Measurements from ENCODE around the gene TMEM272. TPM values are rescaled to one million over a fixed set of nuclear protein-coding genes. Genes with fewer than 3 reads are reported as not detected.
A peak's percentile ranks its signal among the peaks of the same experiment; 100 is the strongest.

The TMEM272 gene
- total RNA-seq, 1 donor from 2014 or later, result not detected

DNA sequence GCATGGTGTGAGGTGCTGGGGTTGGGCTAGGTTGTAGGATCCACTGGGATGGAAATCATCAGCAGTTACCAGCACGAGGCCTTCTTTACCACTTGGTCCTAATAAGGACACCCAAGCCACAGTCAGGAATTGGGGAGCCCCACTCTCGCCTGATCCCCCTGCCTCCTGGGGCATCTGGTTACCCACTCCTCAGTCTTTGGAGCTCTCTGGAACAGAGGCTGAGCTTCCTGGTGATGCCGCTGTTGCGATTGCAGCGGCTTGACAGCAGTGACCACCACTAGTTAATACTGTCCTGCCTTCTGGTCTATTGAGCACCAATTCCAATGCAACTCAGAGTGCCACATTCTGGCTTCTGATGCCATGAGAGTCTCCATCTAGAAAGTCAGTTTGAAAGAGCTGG lies 13.5 kb downstream of the TMEM272 start:
- H3K4me3 Mint-ChIP-seq (ENCODE audit: unreplicated experiment), result no peak overlapping the region
- peaks cover 32% of the 10 kb centered on the region for H3K27me3 Mint-ChIP-seq (ENCODE audit: unreplicated experiment)
- H3K9me3 Mint-ChIP-seq (ENCODE audit: unreplicated experiment), result no peaks in the 10 kb centered on the region
- no peaks in the 10 kb centered on the region for H3K36me3 Mint-ChIP-seq (ENCODE audit: unreplicated experiment)
- no peaks in the 10 kb centered on the region for H3K4me1 Mint-ChIP-seq (ENCODE audit: unreplicated experiment)
- TF ChIP-seq, protein P1, sequence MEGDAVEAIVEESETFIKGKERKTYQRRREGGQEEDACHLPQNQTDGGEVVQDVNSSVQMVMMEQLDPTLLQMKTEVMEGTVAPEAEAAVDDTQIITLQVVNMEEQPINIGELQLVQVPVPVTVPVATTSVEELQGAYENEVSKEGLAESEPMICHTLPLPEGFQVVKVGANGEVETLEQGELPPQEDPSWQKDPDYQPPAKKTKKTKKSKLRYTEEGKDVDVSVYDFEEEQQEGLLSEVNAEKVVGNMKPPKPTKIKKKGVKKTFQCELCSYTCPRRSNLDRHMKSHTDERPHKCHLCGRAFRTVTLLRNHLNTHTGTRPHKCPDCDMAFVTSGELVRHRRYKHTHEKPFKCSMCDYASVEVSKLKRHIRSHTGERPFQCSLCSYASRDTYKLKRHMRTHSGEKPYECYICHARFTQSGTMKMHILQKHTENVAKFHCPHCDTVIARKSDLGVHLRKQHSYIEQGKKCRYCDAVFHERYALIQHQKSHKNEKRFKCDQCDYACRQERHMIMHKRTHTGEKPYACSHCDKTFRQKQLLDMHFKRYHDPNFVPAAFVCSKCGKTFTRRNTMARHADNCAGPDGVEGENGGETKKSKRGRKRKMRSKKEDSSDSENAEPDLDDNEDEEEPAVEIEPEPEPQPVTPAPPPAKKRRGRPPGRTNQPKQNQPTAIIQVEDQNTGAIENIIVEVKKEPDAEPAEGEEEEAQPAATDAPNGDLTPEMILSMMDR (IDR thresholded peaks at IDR 0.05), result no peak
- no peak overlapping the region for H3K27ac Mint-ChIP-seq (ENCODE audit: unreplicated experiment)
- DNase-seq (ENCODE audit: extremely low spot score, unreplicated experiment), result peak; percentile 60

DNA sequence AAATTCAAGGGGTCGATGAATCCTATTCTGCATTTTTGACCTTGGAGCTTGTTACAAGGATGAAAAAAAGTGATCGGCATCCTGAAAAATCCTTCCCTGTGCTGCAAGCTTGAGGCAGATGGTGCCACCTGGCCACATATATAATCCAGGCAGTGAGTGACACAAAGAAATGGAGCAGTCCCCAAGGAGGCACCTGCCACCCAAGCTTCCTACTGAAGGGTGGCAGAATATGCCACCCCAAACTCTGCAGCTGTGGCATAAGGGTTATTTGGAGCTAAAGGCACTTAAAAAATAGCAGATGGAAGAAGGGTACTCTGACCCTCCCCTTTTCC lies 15.4 kb downstream of the TMEM272 start:
- no peak for DNase-seq (ENCODE audit: extremely low spot score, unreplicated experiment)
- Mint-ChIP-seq H3K9me3 (ENCODE audit: unreplicated experiment) (no peaks in the 10 kb centered on the region), H3K4me1 (ENCODE audit: unreplicated experiment) (no peaks in the 10 kb centered on the region), H3K27me3 (ENCODE audit: unreplicated experiment) (peaks cover 31% of the 10 kb centered on the region), H3K4me3 (ENCODE audit: unreplicated experiment) (no peak overlapping the region), H3K36me3 (ENCODE audit: unreplicated experiment) (no peaks in the 10 kb centered on the region), H3K27ac (ENCODE audit: unreplicated experiment) (no peak overlapping the region)
- TF ChIP-seq, protein P1 (IDR thresholded peaks at IDR 0.05), result no peak

DNA sequence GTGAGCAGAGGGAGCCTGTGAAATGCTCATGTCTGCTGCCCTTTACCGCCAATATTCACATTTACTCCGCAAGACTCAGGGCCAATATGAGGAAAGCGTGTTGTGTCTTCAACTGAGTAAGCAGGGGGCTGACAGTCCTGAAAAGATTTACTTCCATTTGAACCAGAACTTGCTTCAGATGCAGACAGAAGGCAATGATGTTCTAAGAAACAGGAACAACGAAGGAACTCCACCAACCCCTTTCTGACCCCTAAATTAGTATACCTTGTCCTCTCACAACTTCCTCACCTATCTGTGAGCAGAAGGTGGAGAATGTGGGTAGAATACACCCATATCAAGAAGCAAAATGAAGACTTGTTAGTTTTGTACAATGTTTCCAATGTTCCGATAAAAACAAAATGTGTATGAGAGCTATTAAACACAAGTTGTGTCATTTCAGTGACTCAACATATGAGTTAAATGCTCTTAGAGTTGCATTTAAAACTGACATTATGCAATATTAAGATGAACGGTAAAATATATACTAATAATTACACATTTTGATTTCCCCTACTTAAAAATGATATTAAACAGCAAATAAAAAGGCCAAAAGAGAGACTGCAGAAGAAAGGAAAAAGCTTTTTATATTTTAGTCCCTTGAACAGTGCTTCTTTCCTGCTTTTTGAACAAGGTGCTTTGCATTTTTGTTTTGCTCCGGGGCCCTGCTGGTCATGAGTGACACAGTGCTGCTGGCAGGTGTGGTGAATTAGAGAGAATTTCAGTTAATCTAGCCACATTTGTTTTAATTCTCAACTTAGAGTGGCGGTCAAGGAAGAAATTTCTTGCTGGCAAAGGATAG lies 16.0 kb downstream of the TMEM272 start:
- Mint-ChIP-seq H3K36me3 (ENCODE audit: unreplicated experiment) (no peaks in the 10 kb centered on the region), H3K4me1 (ENCODE audit: unreplicated experiment) (no peaks in the 10 kb centered on the region), H3K9me3 (ENCODE audit: unreplicated experiment) (no peaks in the 10 kb centered on the region), H3K4me3 (ENCODE audit: unreplicated experiment) (no peak overlapping the region), H3K27me3 (ENCODE audit: unreplicated experiment) (peaks cover 29% of the 10 kb centered on the region), H3K27ac (ENCODE audit: unreplicated experiment) (no peak overlapping the region)
- DNase-seq (ENCODE audit: extremely low spot score, unreplicated experiment), result no peak
- TF ChIP-seq, protein P1 (IDR thresholded peaks at IDR 0.05), result no peak

DNA sequence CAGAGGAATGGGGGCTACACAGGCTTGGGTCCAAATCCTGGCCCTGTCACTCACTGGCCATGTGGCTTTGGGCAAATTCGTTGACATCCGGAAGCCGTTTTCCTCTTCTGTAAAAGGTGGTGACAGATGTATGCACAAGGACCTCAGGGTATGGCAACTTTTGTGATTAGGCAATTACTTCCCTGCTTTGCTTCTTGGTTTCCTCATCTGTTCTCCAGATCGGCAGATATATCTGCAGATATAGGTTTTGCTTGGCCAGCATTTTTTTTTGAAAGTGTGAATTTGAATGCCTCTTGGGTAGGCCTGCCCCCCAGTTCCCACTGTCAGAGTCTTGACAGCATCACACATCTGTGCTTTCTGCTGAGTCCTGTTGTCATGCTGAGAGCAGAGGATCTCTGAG lies 17.7 kb downstream of the TMEM272 start:
- no peak overlapping the region for H3K4me3 Mint-ChIP-seq (ENCODE audit: unreplicated experiment)
- TF ChIP-seq, protein P1 (IDR thresholded peaks at IDR 0.05), result no peak
- peaks cover 20% of the 10 kb centered on the region for H3K27me3 Mint-ChIP-seq (ENCODE audit: unreplicated experiment)
- H3K27ac Mint-ChIP-seq (ENCODE audit: unreplicated experiment), result no peak overlapping the region
- H3K9me3 Mint-ChIP-seq (ENCODE audit: unreplicated experiment), result no peaks in the 10 kb centered on the region
- H3K36me3 Mint-ChIP-seq (ENCODE audit: unreplicated experiment), result no peaks in the 10 kb centered on the region
- no peaks in the 10 kb centered on the region for H3K4me1 Mint-ChIP-seq (ENCODE audit: unreplicated experiment)
- DNase-seq (ENCODE audit: extremely low spot score, unreplicated experiment), result no peak

DNA sequence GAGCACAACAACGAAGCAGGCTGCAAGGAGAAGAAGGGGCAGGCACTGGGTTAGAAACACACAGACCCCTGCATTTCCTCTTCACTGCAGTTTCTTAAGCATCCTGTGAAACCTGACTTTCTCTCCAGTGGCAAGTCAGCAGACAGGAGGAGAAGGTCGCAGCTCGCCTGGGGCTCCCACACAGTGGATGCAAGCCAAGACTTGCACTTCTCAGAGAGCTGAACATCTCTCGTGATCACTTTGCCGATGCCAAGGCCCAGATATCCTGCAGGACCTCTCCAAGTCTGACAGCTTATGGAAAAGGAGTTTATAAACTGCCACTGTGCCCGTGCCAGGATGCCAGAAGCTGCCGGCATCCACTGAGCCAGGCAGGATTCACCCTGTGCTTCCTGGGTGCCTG lies 18.4 kb downstream of the TMEM272 start:
- Mint-ChIP-seq H3K9me3 (ENCODE audit: unreplicated experiment) (no peaks in the 10 kb centered on the region), H3K4me1 (ENCODE audit: unreplicated experiment) (no peaks in the 10 kb centered on the region), H3K27ac (ENCODE audit: unreplicated experiment) (no peak overlapping the region), H3K27me3 (ENCODE audit: unreplicated experiment) (peaks cover 20% of the 10 kb centered on the region), H3K4me3 (ENCODE audit: unreplicated experiment) (no peak overlapping the region), H3K36me3 (ENCODE audit: unreplicated experiment) (no peaks in the 10 kb centered on the region)
- DNase-seq (ENCODE audit: extremely low spot score, unreplicated experiment), result no peak
- TF ChIP-seq, protein P1 (IDR thresholded peaks at IDR 0.05), result no peak
